DMS153 (cell line): ENCODE data around the gene ING4.

ENCODE experiments used
- DNase-seq: peaks from one replicate; lab custom pipeline; 2025; lab: John Stamatoyannopoulos, UW

Gene ING4

DNA sequence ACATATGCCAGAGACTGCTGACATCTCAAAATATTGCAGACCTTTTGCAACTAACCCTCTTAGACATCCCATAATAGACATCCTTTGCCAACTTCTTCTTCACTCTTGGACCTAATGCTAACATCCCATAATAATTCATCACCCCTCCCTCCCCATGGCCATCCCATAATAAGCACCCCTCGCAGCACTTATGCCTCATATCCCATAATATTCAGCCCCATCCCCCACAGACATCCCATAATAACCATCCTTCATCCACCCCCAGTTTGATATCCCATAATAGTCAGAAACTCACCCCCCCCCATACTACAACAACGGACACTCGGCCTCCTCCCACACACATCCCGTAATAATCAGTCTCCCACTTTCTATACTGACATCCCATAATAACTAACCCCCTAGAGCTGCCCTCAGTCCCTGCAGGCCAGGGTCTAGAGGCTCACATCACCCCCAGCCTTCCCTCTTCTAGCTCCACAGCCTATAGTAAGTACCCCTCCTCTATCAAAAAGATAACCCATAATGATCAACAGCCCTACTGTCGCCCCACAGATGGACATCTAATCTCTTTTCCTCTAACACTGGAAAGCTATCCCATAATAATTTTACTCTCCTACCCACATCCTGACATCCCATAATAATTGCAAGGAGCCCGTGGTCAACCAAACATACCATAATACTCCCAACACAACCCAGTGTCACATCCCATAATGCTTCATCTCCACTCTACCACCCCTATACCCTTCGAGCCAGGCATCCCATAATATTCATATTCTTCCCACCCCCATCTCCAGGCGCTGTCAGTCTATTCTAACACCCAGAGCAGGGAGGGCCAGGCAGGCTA is 54.9 kb downstream of the ING4 start:
- DNase-seq = peak; percentile 96

DNA sequence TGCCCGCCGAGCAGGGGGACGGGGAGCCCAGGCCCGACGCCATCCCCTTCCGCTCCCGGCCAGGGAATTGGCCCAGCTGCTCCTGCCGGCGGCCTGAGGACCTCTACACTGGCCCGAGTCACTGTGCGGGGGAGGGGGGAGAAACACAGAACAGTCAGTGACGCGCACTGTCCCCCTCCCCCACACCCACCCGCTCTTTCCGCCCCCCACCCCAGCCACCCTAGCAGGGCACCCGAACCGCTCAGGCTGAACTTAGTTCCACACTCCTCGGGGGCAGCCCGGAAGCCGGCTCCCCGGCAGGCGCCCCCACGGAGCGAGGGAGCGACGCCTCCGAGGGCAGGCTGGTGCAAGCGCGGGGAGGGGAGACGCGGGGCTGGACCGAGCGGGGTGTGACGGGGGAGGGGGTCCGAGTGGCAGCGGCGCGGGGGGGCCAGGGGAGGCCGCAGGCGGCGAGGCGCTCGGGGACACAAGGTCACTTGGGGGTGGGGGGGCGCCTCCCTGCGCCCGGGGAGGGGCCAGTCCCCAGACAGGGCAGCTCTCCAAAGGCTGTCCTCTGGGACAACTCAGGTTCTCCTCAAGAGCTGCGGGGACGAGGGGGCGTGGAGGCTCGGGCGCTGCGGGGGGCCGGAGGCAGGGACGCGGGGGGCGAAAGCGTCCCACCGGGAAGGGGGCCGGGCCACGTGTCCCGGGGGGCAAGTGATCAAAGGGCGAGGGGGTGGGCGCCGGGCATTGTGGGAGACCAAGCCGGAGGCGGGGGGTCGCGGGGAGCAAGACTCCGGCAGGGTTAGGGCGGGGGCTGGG is 56.4 kb downstream of the ING4 start:
- no peak for DNase-seq

DNA sequence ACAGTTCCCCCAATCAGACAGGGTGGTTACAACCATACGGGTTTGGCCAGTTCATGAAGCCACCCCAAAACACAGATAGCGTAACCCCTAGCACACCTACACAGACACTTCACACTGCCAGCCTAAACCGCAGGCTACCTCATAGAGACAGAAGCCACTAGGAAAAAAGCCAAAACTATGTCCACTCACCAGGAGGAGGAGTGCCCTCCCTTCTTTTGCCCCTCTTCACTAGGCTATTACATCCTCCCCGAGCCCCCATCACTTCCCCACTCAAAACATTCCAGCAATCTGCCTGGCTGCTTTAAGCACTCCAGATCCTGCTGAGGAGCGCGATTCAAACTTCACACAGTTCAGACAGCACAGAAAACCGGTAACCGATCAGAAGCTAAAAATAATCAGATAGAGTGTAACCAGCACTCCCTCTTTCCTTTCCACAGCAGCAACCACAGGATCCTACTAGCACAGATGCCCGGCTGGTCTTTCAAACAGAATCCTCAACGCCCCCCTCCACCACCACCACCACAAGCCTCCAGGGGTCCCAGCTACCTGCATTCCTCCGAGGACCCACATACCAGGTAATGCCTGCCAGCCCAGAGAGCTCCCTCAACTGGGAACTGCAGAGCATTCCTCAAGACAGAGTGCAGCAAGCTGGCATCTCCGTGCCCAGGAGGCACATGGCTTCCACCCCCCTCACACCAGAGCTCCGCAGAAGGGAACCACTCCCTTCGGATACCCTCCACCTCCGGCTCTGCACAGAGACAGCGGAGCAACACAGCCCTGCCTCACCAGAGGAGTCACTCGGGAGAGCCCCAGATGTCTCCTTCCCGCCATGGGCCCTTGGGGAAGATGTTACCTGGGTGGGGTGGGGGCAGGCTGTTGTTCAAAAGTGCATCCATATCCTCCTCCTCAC is 57.2 kb downstream of the ING4 start:
- no peak for DNase-seq

DNA sequence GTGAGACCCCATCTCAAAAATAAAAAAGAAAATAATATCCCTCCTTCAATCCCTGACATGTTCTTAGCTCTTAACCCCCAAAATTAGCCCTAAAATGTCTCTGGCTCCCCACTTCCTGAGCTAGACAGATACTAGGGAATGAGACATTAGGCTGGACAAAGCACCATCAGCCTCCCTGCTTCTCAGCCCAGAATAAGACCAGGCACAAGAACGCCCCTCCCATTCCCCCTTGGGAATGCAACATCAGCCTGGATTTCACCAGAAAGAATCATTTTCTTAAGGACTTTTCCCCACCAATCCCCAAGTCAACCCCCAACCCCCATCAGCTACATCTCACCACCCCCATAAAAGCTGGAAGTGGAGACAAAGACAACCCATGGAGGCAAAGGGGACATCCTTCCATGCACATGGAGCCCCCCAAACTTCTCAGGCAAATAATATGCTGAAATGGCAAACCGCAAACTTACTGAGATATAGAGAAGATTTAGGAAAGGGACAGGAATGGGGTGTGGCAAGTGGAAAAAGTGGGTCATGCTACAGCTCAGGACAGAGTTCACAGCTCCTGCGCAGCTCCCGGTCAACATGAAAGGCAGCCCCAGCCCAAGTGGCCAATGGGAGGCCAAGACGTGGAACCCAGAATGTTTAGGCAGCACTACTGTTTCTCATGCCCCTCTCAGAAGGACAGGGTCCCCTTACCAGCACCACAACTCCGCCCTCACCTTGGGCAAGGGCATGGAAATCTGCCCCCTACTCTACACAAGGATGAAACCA is 58.5 kb downstream of the ING4 start:
- DNase-seq = no peak

DNA sequence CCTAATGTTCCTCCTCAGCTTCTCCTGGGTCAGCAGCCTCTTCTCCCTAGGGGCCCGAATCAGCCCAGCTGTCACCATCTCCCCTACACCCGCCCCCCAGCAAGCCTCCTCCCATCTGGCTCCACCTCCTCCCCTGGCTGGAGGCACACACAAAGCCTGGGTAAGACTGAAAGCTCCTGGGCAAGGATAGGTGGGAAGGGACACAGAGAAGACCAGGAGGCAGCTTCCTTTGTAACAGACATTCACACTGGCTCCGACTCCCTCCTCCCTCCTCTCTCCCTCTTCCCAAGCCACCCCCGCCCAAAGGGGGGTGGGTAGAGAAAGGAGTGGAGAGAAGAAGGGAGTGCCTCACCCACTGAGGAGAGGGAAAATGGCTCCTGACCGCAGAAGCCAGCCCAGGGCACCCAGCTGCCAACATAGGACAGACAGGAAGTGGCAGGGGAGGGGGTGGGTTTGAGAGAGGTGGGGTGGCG is 59.8 kb downstream of the ING4 start:
- peak; percentile 34 for DNase-seq

DNA sequence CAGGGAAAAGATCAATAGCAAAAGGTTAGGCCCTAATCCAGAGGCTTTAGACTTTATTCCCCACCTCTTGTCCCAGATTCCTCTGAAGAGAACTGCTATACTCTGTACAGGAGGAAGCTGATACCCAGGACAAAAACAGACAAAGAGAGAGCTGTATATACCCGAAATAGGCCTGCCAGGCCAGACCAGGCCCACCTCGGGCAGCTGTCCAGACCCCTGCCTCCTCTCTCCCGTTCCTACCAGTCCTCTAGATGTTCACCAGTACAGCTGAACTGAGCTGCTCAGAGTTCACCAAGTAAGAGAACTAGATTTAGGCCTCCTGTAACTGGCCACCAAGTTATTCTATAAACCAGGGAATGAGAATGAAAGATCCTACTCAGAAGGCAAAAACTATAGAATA is 60.4 kb downstream of the ING4 start:
- DNase-seq = no peak
